LNCAP (cell line): ENCODE results near the gene COL5A1.

ENCODE experiments used
- TF ChIP-seq, protein P1 (sequence below): fragments of 450-650 bp; IDR thresholded peaks from 2 replicates; pipeline ENCODE4 v1.5.1; 2017; ENCODE audit warnings: mild to moderate bottlenecking

The COL5A1 gene

DNA sequence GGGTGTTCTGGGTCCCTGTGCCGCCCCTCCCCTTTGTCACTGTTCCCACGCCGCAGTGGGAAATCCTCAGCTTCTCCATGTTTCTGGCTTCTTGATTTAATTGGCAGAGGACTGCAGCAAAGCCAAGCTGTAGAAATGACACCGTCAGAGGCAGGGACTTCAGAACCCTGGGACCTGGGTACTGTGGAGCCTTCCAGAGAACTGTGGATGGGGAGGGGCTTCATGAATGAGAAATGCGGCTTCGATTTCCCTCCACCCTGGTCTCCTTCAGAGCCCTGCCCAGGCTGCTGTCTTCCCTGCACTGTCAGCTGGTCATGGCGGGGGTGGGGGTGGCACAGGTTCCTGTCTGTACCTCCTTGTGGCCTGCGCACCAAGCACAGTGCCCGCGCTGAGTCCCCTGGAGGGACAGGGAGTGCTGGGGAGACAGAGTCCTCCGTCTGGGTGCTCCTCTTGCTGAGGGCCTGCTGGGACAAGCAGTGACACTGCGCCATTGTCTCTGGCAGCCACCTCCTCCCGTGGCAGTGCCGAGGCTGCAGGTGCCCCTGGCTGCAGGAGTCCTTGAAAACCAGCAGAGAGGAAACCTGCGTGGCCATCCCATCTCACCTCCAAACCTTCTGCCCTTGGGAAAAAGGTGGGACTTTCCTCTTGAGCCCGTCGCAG is 47.2 kb downstream of the COL5A1 start:
- TF ChIP-seq, protein P1, sequence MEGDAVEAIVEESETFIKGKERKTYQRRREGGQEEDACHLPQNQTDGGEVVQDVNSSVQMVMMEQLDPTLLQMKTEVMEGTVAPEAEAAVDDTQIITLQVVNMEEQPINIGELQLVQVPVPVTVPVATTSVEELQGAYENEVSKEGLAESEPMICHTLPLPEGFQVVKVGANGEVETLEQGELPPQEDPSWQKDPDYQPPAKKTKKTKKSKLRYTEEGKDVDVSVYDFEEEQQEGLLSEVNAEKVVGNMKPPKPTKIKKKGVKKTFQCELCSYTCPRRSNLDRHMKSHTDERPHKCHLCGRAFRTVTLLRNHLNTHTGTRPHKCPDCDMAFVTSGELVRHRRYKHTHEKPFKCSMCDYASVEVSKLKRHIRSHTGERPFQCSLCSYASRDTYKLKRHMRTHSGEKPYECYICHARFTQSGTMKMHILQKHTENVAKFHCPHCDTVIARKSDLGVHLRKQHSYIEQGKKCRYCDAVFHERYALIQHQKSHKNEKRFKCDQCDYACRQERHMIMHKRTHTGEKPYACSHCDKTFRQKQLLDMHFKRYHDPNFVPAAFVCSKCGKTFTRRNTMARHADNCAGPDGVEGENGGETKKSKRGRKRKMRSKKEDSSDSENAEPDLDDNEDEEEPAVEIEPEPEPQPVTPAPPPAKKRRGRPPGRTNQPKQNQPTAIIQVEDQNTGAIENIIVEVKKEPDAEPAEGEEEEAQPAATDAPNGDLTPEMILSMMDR, result no peak

GRCh38 chr9:134689321-134690181 is 47.9 kb downstream of the COL5A1 start:
- TF ChIP-seq, protein P1, result peak; percentile 91

- TF ChIP-seq, protein P1, result no peak
Measured at GRCh38 chr9:134690301-134690751, 48.7 kb downstream of the COL5A1 start.

GRCh38 chr9:134690946-134691694 is 49.5 kb downstream of the COL5A1 start:
- TF ChIP-seq, protein P1, result no peak

DNA sequence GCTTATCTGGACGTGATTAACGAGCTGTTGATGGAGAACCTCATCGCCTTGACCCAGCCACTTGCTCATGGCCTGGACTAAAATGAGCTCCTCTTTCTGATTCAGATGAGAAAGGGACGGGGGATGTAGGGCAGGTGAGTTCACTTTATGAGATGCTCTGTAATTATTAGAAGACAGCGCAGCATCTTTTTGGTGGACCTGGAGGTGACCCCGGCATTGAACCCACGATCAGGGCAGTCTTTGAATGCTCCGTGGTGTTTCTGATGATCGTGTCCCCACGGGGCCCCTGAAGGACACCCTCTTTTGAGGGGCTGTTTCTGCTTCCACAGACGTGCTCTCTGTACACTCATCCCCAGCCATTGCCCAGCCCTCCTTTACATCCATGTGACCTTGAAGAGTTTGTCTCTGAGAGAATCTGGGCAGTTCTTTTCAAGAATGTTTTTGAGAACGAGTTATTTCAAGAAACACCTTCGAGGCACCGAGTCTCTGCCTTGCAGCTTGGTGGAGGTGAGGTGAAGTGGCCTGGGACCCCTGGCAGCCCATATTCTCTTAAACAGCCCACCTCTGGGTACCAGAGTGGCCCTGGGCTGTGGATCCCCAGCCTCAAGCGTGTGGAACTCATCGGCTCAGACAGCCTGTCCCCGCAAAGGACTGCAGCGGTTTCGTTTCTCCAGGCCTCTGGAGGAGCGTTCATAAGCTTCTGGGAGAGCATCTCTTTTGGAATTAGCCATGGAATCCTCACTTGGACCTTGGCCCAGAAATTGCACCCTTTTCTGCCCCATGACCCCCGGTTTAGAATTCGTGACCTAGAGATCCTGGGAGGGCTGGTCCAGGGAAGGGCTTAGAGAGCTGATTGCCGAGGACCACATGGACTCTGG is 50.3 kb downstream of the COL5A1 start:
- TF ChIP-seq, protein P1, result no peak

DNA sequence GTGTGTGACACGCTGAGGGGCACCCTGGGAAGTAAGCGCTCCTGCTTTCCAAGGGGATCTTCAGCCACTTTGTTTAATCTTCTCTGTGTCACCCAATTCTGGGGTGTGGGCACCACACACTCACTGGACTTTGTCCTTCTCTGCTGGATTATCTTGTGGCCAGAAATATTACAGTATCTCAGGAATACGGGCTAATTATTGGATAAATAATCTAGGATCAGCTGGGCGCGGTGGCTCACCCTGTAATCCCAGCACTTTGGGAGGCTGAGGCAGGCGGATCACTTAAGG is 50.9 kb downstream of the COL5A1 start:
- TF ChIP-seq, protein P1, result no peak

DNA sequence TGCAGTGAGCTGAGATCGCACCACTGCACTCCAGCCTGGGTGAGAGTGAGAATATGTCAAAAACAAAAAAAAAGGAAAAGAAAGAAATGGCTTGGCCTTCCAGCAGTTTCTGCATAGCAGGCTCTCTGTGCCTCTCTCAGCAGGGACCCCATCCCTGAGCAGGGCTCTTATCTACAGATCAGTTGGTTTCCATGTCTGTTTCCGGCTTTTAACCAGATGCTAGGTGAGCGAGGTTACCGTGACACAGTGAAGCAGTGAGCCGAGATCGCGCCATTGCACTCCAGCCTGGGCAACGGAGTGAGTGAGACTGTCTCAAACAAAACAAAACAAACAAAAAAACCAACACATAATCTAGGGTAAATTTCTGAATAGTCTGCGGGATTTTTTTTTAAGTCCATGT is 51.4 kb downstream of the COL5A1 start:
- TF ChIP-seq, protein P1, result no peak
